Ramos (cell line): Measurements from ENCODE around the gene IER3.
"Not testable (repeated sequence)": the region's sequence is repeated elsewhere in the genome, so short reads cannot be mapped to it uniquely, and the experiment has no call there.

Source experiments
- in situ Hi-C: fragments of 300-500 bp; cut with MboI; formaldehyde crosslinking; loops from one replicate; pipeline ENCODE4 v1.14.3; 2022; ENCODE audit warnings: low sequenced_read_pairs; ENCODE audit not compliant: unreplicated experiment

IER3 gene

DNA sequence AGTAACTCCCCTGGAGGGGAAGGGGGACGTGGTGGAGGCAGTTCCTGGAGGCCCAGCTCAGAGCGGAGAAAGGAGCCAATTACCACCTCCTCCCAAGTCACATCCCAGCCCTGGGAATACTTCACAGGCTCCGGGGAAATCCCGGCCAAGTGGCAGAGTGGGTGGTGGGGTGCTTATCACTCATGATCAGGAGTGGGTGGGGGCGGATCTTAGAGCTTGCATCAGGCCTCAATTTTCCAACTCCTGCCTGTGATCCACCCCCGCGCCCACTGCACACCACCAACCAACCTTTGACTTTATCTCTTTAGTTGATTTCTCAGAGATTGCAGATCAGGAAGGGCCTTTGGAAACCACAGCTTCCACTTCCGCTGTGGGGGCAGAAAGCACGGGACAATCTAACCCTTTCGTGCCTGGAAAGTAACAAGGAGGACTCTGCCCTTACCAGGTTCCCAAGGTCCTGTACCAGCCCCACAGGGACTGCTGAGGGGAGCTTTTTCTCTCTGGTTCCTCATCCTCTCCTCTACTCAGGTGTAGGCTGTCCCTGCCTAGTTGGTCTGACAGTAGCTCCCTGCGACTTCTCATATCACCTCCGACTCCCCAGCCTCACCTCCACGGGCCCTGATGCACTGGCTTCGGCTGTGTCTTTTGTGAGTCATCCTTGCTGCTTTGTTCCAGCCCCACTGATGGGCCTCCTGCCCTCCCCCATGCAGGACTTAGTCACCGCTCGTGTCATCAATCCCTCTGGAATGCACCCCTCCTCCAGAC lies 24.9 kb upstream of the IER3 start:
- in situ Hi-C loops, result no loop called here

DNA sequence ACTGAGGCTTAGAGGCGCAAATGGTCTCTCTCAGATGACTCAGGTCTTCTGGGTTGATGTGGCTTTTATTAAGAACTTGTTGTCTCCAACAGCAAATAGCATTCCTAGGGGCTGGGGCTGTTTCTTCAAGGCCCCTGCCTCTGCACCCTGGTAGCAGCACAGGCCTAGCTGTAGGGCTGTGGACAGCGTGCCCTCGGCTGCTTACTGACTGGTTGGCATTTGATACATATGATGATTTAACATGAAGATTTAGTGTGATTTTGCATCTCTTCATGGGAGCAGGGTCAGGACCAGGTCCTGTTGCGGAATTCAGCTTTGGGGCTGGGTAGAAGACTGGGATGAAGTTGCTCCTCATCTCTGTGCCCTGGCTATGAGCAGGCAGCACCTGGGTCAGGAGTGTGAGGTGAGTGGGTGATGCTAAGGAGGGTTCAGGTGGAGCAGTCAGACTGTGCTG lies 24.3 kb upstream of the IER3 start:
- in situ Hi-C loops, result no loop called here

DNA sequence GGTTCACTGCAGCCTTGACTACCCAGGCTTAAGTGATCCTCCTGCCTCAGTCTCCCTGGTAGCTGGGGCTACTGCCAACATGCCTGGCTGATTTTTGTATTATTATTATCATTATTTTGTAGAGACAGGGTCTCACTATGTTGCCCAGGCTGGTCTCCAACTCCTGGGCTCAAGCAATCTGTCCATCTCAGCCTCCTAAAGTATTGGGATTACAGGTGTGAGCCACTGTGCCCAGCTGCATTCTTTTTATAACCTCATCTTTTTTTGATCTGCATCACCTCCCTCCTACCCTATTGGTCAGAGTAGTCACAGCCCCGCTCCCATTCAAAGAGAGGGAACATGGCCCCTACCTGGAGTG lies 23.6 kb upstream of the IER3 start:
- in situ Hi-C loops, result no loop called here

DNA sequence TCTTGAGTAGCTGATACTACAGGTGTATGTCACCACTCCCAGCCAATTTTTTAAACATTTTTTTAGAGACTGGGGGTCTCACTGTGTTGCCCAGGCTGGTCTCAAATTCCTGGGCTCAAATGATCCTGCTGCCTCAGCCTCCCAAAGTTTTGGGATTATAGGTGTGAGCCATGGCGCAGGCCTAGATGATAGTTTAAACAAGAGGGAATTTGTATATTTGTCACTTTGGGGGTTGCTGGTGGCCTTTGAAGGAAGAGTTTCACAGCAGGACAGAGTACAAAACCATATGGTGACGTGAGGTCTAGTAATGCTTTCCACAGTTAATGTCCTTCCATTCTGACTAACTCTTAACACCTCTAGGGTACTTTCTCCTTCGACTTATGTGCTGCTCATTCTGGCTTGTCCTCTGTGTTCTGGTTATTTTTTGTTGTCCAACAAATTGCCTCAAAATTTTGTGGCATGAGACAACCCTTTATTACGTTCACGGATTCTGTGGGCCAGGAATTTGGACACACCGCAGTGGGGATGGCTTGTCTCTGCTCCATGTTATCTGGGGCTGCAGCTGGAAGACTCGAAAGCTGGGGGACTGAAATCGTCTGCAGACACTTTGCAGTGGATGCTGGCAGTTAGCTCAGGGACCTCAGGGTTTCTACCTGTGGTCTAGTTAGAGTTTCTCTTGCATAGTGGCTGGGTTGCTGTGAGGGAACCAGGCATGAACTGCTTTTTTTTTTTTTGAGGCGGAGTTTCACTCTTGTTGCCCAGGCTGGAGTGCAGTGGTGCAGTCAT lies 23.0 kb upstream of the IER3 start:
- in situ Hi-C loops, result no loop called here

DNA sequence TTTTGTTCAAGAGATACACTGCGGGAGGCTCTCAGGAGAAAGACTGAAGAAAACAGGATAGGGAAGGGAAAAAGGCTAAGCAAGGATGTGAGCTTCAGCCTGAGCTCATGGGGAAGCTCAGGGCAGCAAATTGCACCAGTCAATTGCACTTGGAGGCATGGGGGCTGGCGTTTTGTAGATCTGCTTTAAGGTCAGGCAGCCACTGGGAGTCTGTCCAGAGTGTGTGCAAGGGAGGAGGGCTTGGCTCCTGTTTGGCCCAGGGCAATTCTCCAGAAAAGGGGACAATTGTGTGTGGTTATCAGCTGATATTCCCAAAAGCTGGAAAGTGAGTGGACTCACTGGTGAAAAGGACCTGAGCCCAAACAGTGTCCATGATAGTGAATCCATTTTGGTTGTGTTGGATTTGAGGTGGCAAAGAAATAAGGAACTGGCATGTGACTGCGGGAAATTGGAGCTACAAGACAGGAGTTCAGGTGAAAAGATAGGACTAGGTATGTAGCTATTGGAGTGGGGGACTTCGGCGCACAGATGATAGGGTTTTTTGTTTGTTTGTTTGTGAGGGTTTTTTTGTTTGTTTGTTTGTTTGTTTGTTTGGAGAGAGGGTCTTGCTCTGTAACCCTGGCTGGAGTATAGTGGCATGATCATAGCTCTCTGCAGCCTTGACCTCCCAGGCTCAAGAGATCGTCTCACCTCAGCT lies 22.3 kb upstream of the IER3 start:
- in situ Hi-C loops, result no loop called here

DNA sequence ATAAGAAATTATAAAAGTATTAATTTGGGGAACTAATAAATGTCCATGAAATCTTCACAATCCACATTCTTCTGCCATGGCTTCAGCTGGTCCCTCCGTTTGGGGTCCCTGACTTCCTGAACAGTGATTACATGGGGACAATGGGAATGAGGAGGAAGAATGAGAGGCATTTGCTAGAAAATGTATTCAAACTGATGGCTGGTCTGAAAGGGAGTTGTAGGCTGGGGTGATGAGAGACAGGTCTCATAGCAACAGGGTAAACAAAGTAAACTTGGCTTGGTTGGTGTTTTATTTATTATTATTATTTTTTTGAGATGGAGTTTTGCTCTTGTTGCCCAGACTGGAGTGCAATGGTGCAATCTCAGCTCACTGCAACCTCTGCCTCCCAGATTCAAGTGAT lies 21.1 kb upstream of the IER3 start:
- in situ Hi-C loops, result not testable (repeated sequence)

DNA sequence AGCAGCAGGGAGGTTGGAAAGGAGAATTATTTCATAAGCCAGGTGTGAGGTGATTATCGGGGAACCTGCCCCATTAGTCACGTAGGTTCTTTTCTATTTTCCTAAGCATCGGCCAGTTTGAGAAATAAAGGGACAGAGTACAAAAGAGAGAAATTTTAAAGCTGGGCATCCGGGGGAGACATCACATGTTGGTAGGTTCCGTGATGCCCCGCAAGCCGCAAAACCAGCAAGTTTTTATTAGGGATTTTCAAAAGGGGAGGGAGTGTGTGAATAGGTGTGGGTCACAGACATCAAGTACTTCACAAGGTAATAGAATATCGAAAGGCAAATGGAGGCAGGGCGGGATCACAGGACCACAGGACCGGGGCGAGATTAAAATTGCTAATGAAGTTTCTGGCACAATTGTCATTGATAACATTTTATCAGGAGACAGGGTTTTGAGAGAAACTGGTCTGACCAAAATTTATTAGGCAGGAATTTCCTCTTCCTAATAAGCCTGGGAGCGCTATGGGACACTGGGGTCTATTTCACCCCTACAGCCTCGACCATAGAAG lies 20.2 kb upstream of the IER3 start:
- in situ Hi-C loops, result not testable (repeated sequence)

DNA sequence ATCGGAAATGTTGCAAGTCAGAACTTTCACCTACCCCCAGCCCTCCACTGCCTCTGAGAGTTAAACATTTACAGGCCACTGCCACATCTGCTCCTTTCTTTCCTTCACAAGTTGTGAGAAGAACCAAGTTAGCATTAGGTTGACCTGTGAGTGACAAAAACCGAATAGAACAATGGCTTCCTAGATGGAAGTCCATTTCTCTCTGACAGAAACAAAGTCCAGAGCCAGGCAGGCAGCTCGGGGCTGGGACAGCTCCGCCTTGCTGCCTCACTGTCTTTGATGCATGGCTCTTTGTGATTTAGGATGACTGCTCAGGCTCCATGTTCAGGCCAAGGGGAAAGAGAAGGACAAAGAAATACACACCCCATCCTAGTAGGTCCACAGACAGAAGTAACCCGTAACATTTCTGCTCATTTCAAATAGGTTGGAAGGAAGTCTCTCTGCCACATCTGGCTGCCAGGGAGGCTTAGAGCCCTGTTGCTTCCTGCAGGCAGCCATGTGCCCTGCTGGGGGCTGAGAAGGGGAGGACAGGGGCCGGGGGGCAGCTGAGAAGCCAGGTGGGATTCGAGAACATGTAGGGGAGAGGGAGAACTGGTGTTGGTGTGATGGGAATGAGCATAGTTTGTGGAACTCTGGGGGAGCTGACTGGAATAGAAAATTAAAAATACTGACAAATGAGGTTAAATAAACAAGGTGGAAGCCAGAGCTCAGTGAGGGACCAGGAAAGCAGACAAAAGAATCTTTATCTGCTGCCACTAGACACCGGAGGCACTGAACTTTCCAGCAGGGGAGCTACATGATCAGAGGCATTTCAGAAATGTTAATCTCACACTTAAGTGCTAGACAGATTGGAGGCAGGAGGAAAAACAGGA lies 19.5 kb upstream of the IER3 start:
- in situ Hi-C loops, result no loop called here

DNA sequence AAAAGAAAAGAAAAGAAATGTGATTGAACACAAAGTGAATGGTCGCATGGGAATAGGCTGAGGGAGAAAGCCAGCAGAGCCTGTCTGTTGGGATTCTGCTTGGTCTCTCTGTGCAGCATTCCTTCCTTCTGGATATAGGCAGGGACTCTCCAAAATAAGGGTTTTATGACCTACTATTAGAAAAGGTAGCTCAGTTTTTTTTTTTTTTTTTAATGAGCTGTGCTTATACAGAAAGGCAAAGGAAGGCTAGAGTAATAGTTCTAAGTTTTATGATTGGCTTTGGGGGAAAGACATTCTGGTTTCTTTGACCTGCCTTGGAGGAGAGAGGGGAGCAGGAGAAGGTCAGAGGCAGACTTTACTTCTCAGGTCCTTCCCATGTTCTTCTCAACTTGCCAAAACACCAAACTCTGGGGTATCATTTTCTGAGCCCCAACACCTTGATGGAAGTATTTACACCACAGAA lies 18.8 kb upstream of the IER3 start:
- in situ Hi-C loops, result no loop called here

DNA sequence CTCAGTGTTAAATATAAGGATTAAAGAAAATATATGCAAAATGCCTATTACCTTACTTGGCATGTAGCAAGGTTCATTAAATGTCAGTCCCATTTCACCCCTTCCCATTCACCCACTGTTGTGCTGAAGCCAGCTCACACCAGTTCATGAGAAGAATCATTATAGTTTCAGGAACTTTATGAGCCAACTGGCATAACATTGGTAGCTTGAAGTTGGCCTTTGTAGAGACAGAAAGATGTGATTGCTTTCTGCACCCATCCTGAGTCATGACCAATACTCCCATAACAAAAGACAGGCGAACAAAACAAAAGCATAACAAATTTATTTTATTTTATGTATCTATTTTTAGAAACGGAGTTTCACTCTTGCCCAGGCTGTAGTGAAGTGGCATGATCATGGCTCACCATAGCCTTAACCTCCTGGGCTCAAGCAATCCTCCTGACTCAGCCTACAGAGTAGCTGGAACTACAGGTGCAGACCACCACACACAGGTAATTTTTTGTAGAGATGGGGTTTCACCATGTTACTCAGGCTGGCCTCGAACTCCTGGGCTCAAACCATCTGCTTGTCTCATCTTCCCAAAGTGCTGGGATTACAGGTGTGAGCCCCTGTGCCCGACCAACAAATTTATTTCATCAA lies 17.6 kb upstream of the IER3 start:
- in situ Hi-C loops, result no loop called here

DNA sequence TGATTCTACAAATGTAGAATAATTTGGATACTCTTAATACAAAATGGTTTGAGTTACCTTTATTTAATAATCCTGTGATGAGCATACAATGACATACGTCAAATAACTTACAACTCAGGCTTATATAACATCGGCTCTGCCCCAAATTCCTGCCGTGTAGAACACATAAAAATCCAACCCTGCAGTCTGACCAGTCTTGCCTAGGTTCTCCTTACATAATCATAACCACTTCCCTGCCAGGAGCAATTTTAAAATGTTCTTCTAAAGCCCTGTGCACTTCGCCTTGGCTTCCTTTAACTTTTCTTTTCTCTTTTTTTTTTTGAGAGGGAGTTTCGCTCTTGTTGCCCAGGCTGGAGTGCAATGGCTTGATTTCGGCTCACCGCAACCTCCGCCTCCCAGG lies 16.2 kb upstream of the IER3 start:
- in situ Hi-C loops, result no loop called here

DNA sequence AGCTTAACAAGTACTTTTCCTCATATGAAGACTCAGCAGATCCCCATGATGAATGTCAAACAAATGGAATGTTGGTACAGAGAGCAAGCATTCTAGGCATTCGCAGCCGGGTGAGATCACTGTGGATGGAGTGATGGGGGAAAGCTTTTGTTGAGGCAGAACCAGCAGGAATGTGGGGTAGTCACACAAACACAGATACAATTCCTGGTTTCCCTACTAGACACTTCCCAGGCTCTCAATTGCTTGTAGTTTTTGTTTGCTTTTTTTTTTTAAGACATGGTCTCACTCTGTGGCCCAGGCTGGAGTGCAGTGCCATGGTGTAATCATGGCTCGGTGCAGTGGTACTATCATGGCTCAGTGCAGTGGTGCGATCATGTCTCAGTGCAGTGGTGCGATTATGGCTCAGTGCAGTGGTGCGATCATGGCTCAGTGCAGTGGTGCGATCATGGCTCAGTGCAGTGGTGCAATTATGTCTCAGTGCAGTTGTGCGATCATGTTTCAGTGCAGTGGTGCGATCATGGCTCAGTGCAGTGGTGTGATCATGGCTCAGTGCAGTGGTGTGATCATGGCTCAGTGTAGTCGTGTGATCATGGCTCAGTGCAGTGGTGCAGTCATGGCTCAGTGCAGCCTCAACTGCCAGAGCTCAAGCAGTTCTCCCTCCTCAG lies 15.4 kb upstream of the IER3 start:
- in situ Hi-C loops, result no loop called here

DNA sequence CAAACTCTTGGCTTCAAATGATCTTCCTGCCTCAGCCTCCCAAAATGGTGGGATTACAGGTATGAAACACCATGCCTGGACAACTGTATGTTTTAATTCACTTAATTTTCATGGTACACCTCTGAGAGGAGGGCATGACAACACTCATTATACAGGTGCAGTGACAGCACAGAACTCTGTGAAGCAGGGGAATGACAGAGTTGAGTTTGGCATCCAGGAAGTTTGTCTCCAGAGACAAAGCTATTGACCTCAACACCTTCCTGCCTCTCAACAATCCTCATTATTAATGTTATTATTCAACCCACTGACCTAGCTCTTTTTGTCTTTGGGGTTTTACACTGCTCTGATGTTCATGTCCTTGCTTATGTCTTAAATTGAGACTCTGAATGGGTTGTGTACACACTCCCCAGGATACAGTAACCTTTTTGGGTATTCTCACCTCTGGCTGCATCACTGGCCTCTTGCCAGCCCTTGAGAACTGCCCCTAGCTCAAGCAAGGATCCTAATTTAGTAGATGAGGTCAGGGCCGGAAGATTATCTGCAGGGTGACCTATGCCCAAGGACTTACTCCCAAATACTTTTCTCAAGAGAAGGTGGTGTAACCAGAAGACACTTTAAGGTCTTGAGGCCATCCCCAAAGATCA lies 13.0 kb upstream of the IER3 start:
- in situ Hi-C loops, result no loop called here

DNA sequence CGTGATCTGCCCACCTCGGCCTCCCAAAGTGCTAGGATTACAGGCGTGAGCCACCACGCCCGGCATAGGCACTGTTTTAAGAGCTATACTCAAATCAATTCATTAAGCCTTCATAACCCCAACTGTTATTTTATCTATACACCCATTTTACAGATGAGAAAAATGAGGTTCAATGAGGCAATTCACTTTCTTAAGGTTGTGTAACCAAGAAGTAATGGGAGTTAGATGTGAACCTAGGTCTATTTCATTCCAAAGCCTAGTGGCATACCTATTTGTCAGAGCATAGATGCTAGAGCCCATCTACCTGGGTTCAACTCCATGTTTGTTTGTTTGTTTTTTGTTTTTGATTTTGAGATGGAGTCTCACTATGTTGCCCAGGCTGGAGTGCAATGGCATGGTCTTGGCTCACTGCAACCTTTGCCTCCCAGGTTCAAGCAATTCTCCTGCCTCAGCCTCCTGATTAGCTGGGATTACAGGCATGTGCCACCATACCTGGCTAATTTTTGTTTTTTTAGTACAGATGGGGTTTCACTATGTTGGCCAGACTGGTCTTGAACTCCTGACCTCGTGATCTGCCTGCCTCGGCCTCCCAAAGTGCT lies 12.2 kb upstream of the IER3 start:
- in situ Hi-C loops, result not testable (repeated sequence)

DNA sequence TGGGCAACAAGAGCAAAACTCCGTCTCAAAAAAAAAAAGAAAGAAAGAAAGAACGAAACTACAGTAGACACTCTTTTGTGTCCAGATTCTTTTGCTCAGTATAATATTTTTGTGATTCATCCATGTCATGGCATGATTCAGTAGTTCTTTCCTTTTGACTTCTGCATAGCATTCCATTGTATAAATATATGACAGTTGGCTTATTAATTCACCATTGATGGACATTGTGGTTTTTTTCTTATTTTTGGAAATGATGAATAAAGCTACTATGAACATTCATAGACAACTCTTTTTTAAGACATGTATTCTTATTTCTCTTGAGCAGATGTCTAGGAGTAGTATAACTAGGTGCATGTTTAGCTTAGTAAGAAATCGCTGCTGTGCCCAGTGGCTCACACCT lies 10.3 kb upstream of the IER3 start:
- in situ Hi-C loops, result no loop called here

DNA sequence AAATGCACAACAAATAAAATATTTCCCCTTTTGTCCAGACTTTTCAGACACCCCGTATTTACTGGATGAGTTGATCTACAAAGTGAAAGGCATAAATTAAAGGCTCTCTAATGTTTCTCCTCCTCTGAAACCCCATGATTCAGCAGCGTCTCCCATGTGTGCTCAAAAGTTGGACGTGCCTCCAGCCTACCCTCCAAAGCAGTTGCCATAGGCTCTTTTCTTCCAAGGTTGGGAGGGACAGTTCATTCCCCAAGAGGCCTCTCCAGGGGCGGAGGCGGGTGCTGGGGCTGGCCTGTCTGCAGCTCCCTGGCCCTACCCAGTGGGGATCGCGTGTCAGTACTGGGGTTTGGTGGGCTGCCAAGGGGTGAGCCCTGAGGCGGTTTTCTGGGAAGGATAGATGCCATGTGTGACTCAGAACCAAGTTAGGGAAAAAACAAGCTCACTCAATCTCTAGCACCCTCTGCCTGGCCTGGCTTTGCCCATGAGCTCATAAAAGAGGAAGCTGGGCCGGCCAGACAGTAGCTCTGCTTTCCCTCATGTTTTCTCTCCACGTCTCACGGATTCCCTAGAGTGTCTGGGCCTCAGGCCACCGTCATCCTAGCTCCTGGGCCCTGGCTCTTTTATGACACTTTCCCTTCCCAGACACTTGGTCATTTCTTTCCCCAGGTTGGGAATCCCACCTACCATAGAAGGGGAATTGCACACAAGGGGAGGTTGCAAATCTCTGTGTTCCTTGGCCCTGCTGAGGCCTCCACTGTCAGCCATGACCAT lies 8.0 kb upstream of the IER3 start:
- in situ Hi-C loops, result no loop called here

DNA sequence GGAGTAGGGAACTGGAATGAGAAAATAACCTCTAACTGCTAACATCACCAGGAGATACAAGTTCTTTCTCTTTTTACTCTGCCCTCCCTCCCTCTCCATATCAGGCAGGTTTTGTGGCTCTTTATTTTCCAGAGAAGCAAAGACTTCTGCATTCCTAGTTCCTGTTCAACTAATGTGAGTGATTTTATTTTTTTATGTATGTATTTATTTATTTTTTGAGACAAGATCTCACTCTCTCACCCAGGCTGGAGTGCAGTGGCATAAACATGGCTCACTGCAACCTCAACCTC lies 6.0 kb upstream of the IER3 start:
- in situ Hi-C loops, result no loop called here
